Stimulated activated naive CD8-positive, alpha-beta T cell treated with anti-CD3 and anti-CD28 coated beads, Interleukin-15, Interleukin-2, amounts not matched to agents 100 ng/mL and 50 ng/mL, for 24 hours (primary cell): ENCODE results near the gene AFMID.

Experiments used
- H3K27ac Mint-ChIP-seq: one replicate; pipeline ENCODE4 v1.8.0; 2021; ENCODE audit warnings: mild to moderate bottlenecking, mixed read lengths
- H3K27me3 Mint-ChIP-seq: one replicate; pipeline ENCODE4 v1.8.0; 2021; ENCODE audit warnings: mixed read lengths
- H3K36me3 Mint-ChIP-seq: one replicate; pipeline ENCODE4 v1.8.0; 2021; ENCODE audit warnings: low read depth, mixed read lengths
- H3K4me1 Mint-ChIP-seq: one replicate; pipeline ENCODE4 v1.8.0; 2021; ENCODE audit warnings: low read depth, mixed read lengths
- H3K4me3 Mint-ChIP-seq: one replicate; pipeline ENCODE4 v1.8.0; 2021; ENCODE audit warnings: mild to moderate bottlenecking, mixed read lengths
- H3K9me3 Mint-ChIP-seq: one replicate; pipeline ENCODE4 v1.8.0; 2021; ENCODE audit warnings: mixed read lengths

The AFMID gene

GRCh38 chr17:78214706-78215061, 27.5 kb downstream of the AFMID start:
- no peaks in the 10 kb centered on the region for H3K27me3 Mint-ChIP-seq
- H3K27ac Mint-ChIP-seq, result peak overlapping the region; percentile 87
- H3K4me3 Mint-ChIP-seq, result peak overlapping the region; percentile 94
- H3K9me3 Mint-ChIP-seq, result no peaks in the 10 kb centered on the region
- H3K4me1 Mint-ChIP-seq, result peaks cover 6% of the 10 kb centered on the region
- peaks cover 27% of the 10 kb centered on the region for H3K36me3 Mint-ChIP-seq

- H3K9me3 Mint-ChIP-seq, result no peaks in the 10 kb centered on the region
- no peak overlapping the region for H3K27ac Mint-ChIP-seq
- no peak overlapping the region for H3K4me3 Mint-ChIP-seq
- peaks cover 6% of the 10 kb centered on the region for H3K4me1 Mint-ChIP-seq
- peaks cover 56% of the 10 kb centered on the region for H3K36me3 Mint-ChIP-seq
- H3K27me3 Mint-ChIP-seq, result no peaks in the 10 kb centered on the region
Observed at GRCh38 chr17:78219396-78220150, 32.4 kb downstream of the AFMID start.

GRCh38 chr17:78223061-78223460, 35.9 kb downstream of the AFMID start:
- H3K27ac Mint-ChIP-seq, result no peak overlapping the region
- H3K4me3 Mint-ChIP-seq, result no peak overlapping the region
- H3K36me3 Mint-ChIP-seq, result peaks cover 46% of the 10 kb centered on the region
- no peaks in the 10 kb centered on the region for H3K9me3 Mint-ChIP-seq
- H3K4me1 Mint-ChIP-seq, result no peaks in the 10 kb centered on the region
- H3K27me3 Mint-ChIP-seq, result peaks cover 5% of the 10 kb centered on the region

- Mint-ChIP-seq H3K27me3 (peaks cover 5% of the 10 kb centered on the region), H3K27ac (no peak overlapping the region), H3K9me3 (no peaks in the 10 kb centered on the region), H3K4me3 (no peak overlapping the region), H3K36me3 (peaks cover 45% of the 10 kb centered on the region), H3K4me1 (no peaks in the 10 kb centered on the region)
Observed at GRCh38 chr17:78223765-78224164, 36.6 kb downstream of the AFMID start.

- Mint-ChIP-seq H3K4me3 (no peak overlapping the region), H3K27ac (no peak overlapping the region), H3K27me3 (peaks cover 5% of the 10 kb centered on the region), H3K9me3 (no peaks in the 10 kb centered on the region), H3K4me1 (no peaks in the 10 kb centered on the region), H3K36me3 (peaks cover 38% of the 10 kb centered on the region)
Observed at GRCh38 chr17:78224231-78225087, 37.3 kb downstream of the AFMID start.

GRCh38 chr17:78225088-78225865, 38.1 kb downstream of the AFMID start:
- Mint-ChIP-seq H3K9me3 (no peaks in the 10 kb centered on the region), H3K27ac (no peak overlapping the region)

GRCh38 chr17:78226055-78226758, 39.0 kb downstream of the AFMID start:
- Mint-ChIP-seq H3K27me3 (peaks cover 14% of the 10 kb centered on the region), H3K4me3 (no peak overlapping the region), H3K36me3 (peaks cover 28% of the 10 kb centered on the region), H3K4me1 (peaks cover 4% of the 10 kb centered on the region), H3K9me3 (no peaks in the 10 kb centered on the region), H3K27ac (no peak overlapping the region)

More at GRCh38 chr17:78225088-78225865, 38.1 kb downstream of the AFMID start:
- H3K4me3 Mint-ChIP-seq, result no peak overlapping the region
- peaks cover 5% of the 10 kb centered on the region for H3K27me3 Mint-ChIP-seq
- no peaks in the 10 kb centered on the region for H3K4me1 Mint-ChIP-seq
- H3K36me3 Mint-ChIP-seq, result peaks cover 32% of the 10 kb centered on the region

GRCh38 chr17:78226759-78227454, 39.7 kb downstream of the AFMID start:
- H3K4me1 Mint-ChIP-seq, result peaks cover 4% of the 10 kb centered on the region
- no peak overlapping the region for H3K27ac Mint-ChIP-seq
- H3K4me3 Mint-ChIP-seq, result no peak overlapping the region
- peaks cover 18% of the 10 kb centered on the region for H3K27me3 Mint-ChIP-seq
- no peaks in the 10 kb centered on the region for H3K9me3 Mint-ChIP-seq
- H3K36me3 Mint-ChIP-seq, result peaks cover 28% of the 10 kb centered on the region

- H3K4me3 Mint-ChIP-seq, result no peak overlapping the region
- H3K9me3 Mint-ChIP-seq, result no peaks in the 10 kb centered on the region
- peaks cover 28% of the 10 kb centered on the region for H3K36me3 Mint-ChIP-seq
- no peak overlapping the region for H3K27ac Mint-ChIP-seq
- H3K4me1 Mint-ChIP-seq, result peaks cover 4% of the 10 kb centered on the region
- H3K27me3 Mint-ChIP-seq, result peaks cover 23% of the 10 kb centered on the region
Observed at GRCh38 chr17:78227455-78227916, 40.3 kb downstream of the AFMID start.

GRCh38 chr17:78228176-78228575, 41.0 kb downstream of the AFMID start:
- no peak overlapping the region for H3K27ac Mint-ChIP-seq
- no peaks in the 10 kb centered on the region for H3K9me3 Mint-ChIP-seq
- H3K4me3 Mint-ChIP-seq, result no peak overlapping the region
- peaks cover 21% of the 10 kb centered on the region for H3K36me3 Mint-ChIP-seq
- peaks cover 8% of the 10 kb centered on the region for H3K4me1 Mint-ChIP-seq
- peaks cover 30% of the 10 kb centered on the region for H3K27me3 Mint-ChIP-seq

GRCh38 chr17:78230252-78230962, 43.2 kb downstream of the AFMID start:
- Mint-ChIP-seq H3K4me1 (peaks cover 8% of the 10 kb centered on the region), H3K27ac (no peak overlapping the region), H3K4me3 (no peak overlapping the region), H3K27me3 (peaks cover 31% of the 10 kb centered on the region), H3K9me3 (no peaks in the 10 kb centered on the region), H3K36me3 (no peaks in the 10 kb centered on the region)

- Mint-ChIP-seq H3K4me1 (peaks cover 8% of the 10 kb centered on the region), H3K36me3 (no peaks in the 10 kb centered on the region), H3K9me3 (no peaks in the 10 kb centered on the region), H3K27me3 (peaks cover 31% of the 10 kb centered on the region), H3K4me3 (no peak within 1 kb of the TSS), H3K27ac (no peak within 1 kb of the TSS)
Observed at GRCh38 chr17:78230996-78231935, 44.1 kb downstream of the AFMID start, which contains the start of gene TMEM235. TMEM235 (plus strand) TSS chr17:78231631; CDS start chr17:78232024, 393 bp downstream.
